HAP-1 (cell line): Measurements from ENCODE around the gene TIMM10.

ENCODE experiments used
- DNase-seq, 2 experiments: peaks; one replicate each; pipeline ENCODE4 v3.0.0-alpha.2; 2016 to 2020; ENCODE audit warnings: low spot score in 2 of 2
- H3K27me3 ChIP-seq: fragments of 250-450 bp; sonication (Bioruptor Pico); 2 replicates; pipeline ENCODE4 v1.5.1; 2020; ENCODE audit warnings: low read depth, mild to moderate bottlenecking, moderate library complexity
- H3K36me3 ChIP-seq: fragments of 250-450 bp; sonication (Bioruptor Pico); replicated peaks from 2 replicates; pipeline ENCODE4 v1.5.1; 2020; ENCODE audit warnings: mild to moderate bottlenecking
- H3K4me1 ChIP-seq: fragments of 250-450 bp; sonication (Bioruptor Pico); 2 replicates; pipeline ENCODE4 v1.5.1; 2020; ENCODE audit warnings: mild to moderate bottlenecking
- H3K4me3 ChIP-seq: fragments of 250-450 bp; sonication (Bioruptor Pico); 2 replicates; pipeline ENCODE4 v1.5.1; 2020; ENCODE audit warnings: mild to moderate bottlenecking, moderate library complexity
- H3K9me3 ChIP-seq: fragments of 250-450 bp; sonication (Bioruptor Pico); 2 replicates; pipeline ENCODE4 v1.5.1; 2020; ENCODE audit warnings: mild to moderate bottlenecking, moderate library complexity
- in situ Hi-C: fragments of 300-500 bp; cut with MboI; formaldehyde crosslinking; loops from 3 replicates; pipeline ENCODE4 v1.14.3; 2020; ENCODE audit warnings: low sequenced_read_pairs, inconsistent platforms, mixed read lengths

TIMM10 gene

GRCh38 chr11:57506522-57506921 is 24.0 kb downstream of the TIMM10 start:
- Histone ChIP-seq H3K9me3 (no peaks in the 10 kb centered on the region), H3K27me3 (no peaks in the 10 kb centered on the region), H3K4me3 (no peak overlapping the region), H3K36me3 (peaks cover 27% of the 10 kb centered on the region), H3K4me1 (peaks cover 4% of the 10 kb centered on the region)
- DNase-seq: no peak
- in situ Hi-C loops: no loop called here

- Histone ChIP-seq H3K36me3 (peaks cover 33% of the 10 kb centered on the region), H3K4me1 (peaks cover 5% of the 10 kb centered on the region), H3K4me3 (no peak overlapping the region), H3K9me3 (no peaks in the 10 kb centered on the region), H3K27me3 (no peaks in the 10 kb centered on the region)
- in situ Hi-C loops: no loop called here
- no peak for DNase-seq
Observed at GRCh38 chr11:57504511-57504910, 26.0 kb downstream of the TIMM10 start.

GRCh38 chr11:57502870-57503269 is 27.7 kb downstream of the TIMM10 start:
- H3K4me3 ChIP-seq: no peak overlapping the region
- H3K4me1 ChIP-seq: peaks cover 8% of the 10 kb centered on the region
- H3K9me3 ChIP-seq: no peaks in the 10 kb centered on the region
- H3K27me3 ChIP-seq: no peaks in the 10 kb centered on the region
- peaks cover 42% of the 10 kb centered on the region for H3K36me3 ChIP-seq
- DNase-seq: no peak
- in situ Hi-C loops: no loop called here

- no peak overlapping the region for H3K4me3 ChIP-seq
- peaks cover 8% of the 10 kb centered on the region for H3K4me1 ChIP-seq
- H3K27me3 ChIP-seq: no peaks in the 10 kb centered on the region
- H3K36me3 ChIP-seq: peaks cover 43% of the 10 kb centered on the region
- in situ Hi-C loops: no loop called here
- H3K9me3 ChIP-seq: no peaks in the 10 kb centered on the region
- no peak for DNase-seq
Observed at GRCh38 chr11:57502376-57502775, 28.2 kb downstream of the TIMM10 start.

GRCh38 chr11:57501953-57502352 is 28.6 kb downstream of the TIMM10 start:
- Histone ChIP-seq H3K36me3 (peaks cover 42% of the 10 kb centered on the region), H3K9me3 (no peaks in the 10 kb centered on the region), H3K4me1 (peaks cover 8% of the 10 kb centered on the region), H3K27me3 (no peaks in the 10 kb centered on the region), H3K4me3 (no peak overlapping the region)
- DNase-seq: no peak
- in situ Hi-C loops: no loop called here

GRCh38 chr11:57500926-57501325 is 29.6 kb downstream of the TIMM10 start:
- H3K4me3 ChIP-seq: no peak overlapping the region
- no peak for DNase-seq
- H3K9me3 ChIP-seq: no peaks in the 10 kb centered on the region
- in situ Hi-C loops: no loop called here
- H3K27me3 ChIP-seq: no peaks in the 10 kb centered on the region
- peaks cover 38% of the 10 kb centered on the region for H3K36me3 ChIP-seq
- H3K4me1 ChIP-seq: peaks cover 8% of the 10 kb centered on the region

- no peaks in the 10 kb centered on the region for H3K27me3 ChIP-seq
- in situ Hi-C loops: no loop called here
- no peak for DNase-seq
Observed at GRCh38 chr11:57500515-57500914, 30.0 kb downstream of the TIMM10 start.

GRCh38 chr11:57499983-57500461 is 30.5 kb downstream of the TIMM10 start:
- H3K27me3 ChIP-seq: no peaks in the 10 kb centered on the region
- no peak for DNase-seq
- in situ Hi-C loops: no loop called here
- peaks cover 39% of the 10 kb centered on the region for H3K36me3 ChIP-seq
- H3K4me3 ChIP-seq: no peak overlapping the region
- H3K9me3 ChIP-seq: no peaks in the 10 kb centered on the region
- peaks cover 8% of the 10 kb centered on the region for H3K4me1 ChIP-seq

More at GRCh38 chr11:57500515-57500914, 30.0 kb downstream of the TIMM10 start:
- no peaks in the 10 kb centered on the region for H3K9me3 ChIP-seq
- H3K4me3 ChIP-seq: no peak overlapping the region
- H3K36me3 ChIP-seq: peaks cover 41% of the 10 kb centered on the region
- H3K4me1 ChIP-seq: peaks cover 8% of the 10 kb centered on the region

- Histone ChIP-seq H3K36me3 (peaks cover 35% of the 10 kb centered on the region), H3K9me3 (no peaks in the 10 kb centered on the region), H3K4me1 (peaks cover 8% of the 10 kb centered on the region), H3K4me3 (no peak overlapping the region), H3K27me3 (no peaks in the 10 kb centered on the region)
- in situ Hi-C loops: no loop called here
- DNase-seq: peak; percentile 91 to 96
Observed at GRCh38 chr11:57499413-57499982, 31.1 kb downstream of the TIMM10 start.

- no peak for DNase-seq
- no peak overlapping the region for H3K4me3 ChIP-seq
- H3K36me3 ChIP-seq: peaks cover 43% of the 10 kb centered on the region
Observed at GRCh38 chr11:57498540-57498939, 32.0 kb downstream of the TIMM10 start.

GRCh38 chr11:57497303-57498247 is 33.0 kb downstream of the TIMM10 start:
- no peaks in the 10 kb centered on the region for H3K27me3 ChIP-seq
- in situ Hi-C loops: no loop called here
- no peak overlapping the region for H3K4me3 ChIP-seq
- H3K9me3 ChIP-seq: no peaks in the 10 kb centered on the region
- DNase-seq: no peak
- peaks cover 13% of the 10 kb centered on the region for H3K4me1 ChIP-seq
- peaks cover 51% of the 10 kb centered on the region for H3K36me3 ChIP-seq

More at GRCh38 chr11:57498540-57498939, 32.0 kb downstream of the TIMM10 start:
- Histone ChIP-seq H3K27me3 (no peaks in the 10 kb centered on the region), H3K9me3 (no peaks in the 10 kb centered on the region), H3K4me1 (peaks cover 12% of the 10 kb centered on the region)
- in situ Hi-C loops: no loop called here

GRCh38 chr11:57496109-57496820 is 34.3 kb downstream of the TIMM10 start:
- Histone ChIP-seq H3K36me3 (peaks cover 51% of the 10 kb centered on the region), H3K27me3 (no peaks in the 10 kb centered on the region), H3K9me3 (no peaks in the 10 kb centered on the region), H3K4me1 (peaks cover 13% of the 10 kb centered on the region), H3K4me3 (no peak overlapping the region)
- in situ Hi-C loops: no loop called here
- no peak for DNase-seq

GRCh38 chr11:57493507-57494503 is 36.7 kb downstream of the TIMM10 start:
- H3K9me3 ChIP-seq: no peaks in the 10 kb centered on the region
- peaks cover 5% of the 10 kb centered on the region for H3K4me1 ChIP-seq
- H3K36me3 ChIP-seq: peaks cover 57% of the 10 kb centered on the region
- no peak overlapping the region for H3K4me3 ChIP-seq
- DNase-seq: peak; percentile 17 to 79
- H3K27me3 ChIP-seq: no peaks in the 10 kb centered on the region
- in situ Hi-C loops: no loop called here
